ENCODE measurements around the gene PAPLN.

Gene PAPLN

GRCh38 chr14:73246387-73247150 lies 9.3 kb downstream of the PAPLN start:
- DNase-seq (ENCODE audit: low spot score), result no peak

- no peak for DNase-seq (ENCODE audit: low spot score)
Measured at GRCh38 chr14:73248108-73248868, 11.0 kb downstream of the PAPLN start.

- no peak for DNase-seq (ENCODE audit: low spot score)
Measured at GRCh38 chr14:73249108-73249507, 11.8 kb downstream of the PAPLN start.

GRCh38 chr14:73249564-73250316 lies 12.4 kb downstream of the PAPLN start:
- no peak for DNase-seq (ENCODE audit: low spot score)

- no peak for DNase-seq (ENCODE audit: low spot score)
Measured at GRCh38 chr14:73250317-73250713, 13.0 kb downstream of the PAPLN start.

GRCh38 chr14:73250781-73251500 lies 13.6 kb downstream of the PAPLN start:
- no peak for DNase-seq (ENCODE audit: low spot score)

GRCh38 chr14:73251516-73252215 lies 14.4 kb downstream of the PAPLN start:
- no peak for DNase-seq (ENCODE audit: low spot score)

- no peak for DNase-seq (ENCODE audit: low spot score)
Measured at GRCh38 chr14:73252491-73253322, 15.4 kb downstream of the PAPLN start.

- no peak for DNase-seq (ENCODE audit: low spot score)
Measured at GRCh38 chr14:73253323-73253610, 16.0 kb downstream of the PAPLN start.

- DNase-seq (ENCODE audit: low spot score), result no peak
Measured at GRCh38 chr14:73253721-73254120, 16.4 kb downstream of the PAPLN start.

- DNase-seq (ENCODE audit: low spot score), result no peak
Measured at GRCh38 chr14:73254247-73255004, 17.1 kb downstream of the PAPLN start.

GRCh38 chr14:73255005-73255400 lies 17.7 kb downstream of the PAPLN start:
- no peak for DNase-seq (ENCODE audit: low spot score)

GRCh38 chr14:73255693-73256225 lies 18.5 kb downstream of the PAPLN start:
- DNase-seq (ENCODE audit: low spot score), result no peak

GRCh38 chr14:73258076-73258475 lies 20.8 kb downstream of the PAPLN start:
- no peak for DNase-seq (ENCODE audit: low spot score)

- no peak for DNase-seq (ENCODE audit: low spot score)
Measured at GRCh38 chr14:73258845-73259611, 21.7 kb downstream of the PAPLN start.

- DNase-seq (ENCODE audit: low spot score), result no peak
Measured at GRCh38 chr14:73259837-73260236, 22.5 kb downstream of the PAPLN start.

- no peak for DNase-seq (ENCODE audit: low spot score)
Measured at GRCh38 chr14:73260574-73260973, 23.3 kb downstream of the PAPLN start.

GRCh38 chr14:73261075-73261474 lies 23.8 kb downstream of the PAPLN start:
- no peak for DNase-seq (ENCODE audit: low spot score)
